Hepatic stellate cell (primary cell): Measurements from ENCODE around the gene DOLK.
"Not testable (repeated sequence)": the region's sequence is repeated elsewhere in the genome, so short reads cannot be mapped to it uniquely, and the experiment has no call there.

Source experiments
- DNase-seq: peaks from one replicate; pipeline ENCODE4 v3.0.0; 2011; ENCODE audit warnings: low spot score

The DOLK gene

GRCh38 chr9:128947527-128948301, at the start of gene DOLK, which contains the start of gene NUP188:
DOLK (minus strand) TSS chr9:128947603; CDS start chr9:128947303, 300 bp downstream.
NUP188 (plus strand) TSS chr9:128947699; CDS start chr9:128947720, 21 bp downstream.
- DNase-seq, result peak; percentile 99

GRCh38 chr9:128995791-128996190, 48.4 kb upstream of the DOLK start:
- DNase-seq, result no peak

- no peak for DNase-seq
Observed at GRCh38 chr9:128992995-128993394, 45.6 kb upstream of the DOLK start.

- no peak for DNase-seq
Observed at GRCh38 chr9:128987805-128988204, 40.4 kb upstream of the DOLK start.

- DNase-seq, result no peak
Observed at GRCh38 chr9:128986671-128987070, 39.3 kb upstream of the DOLK start.

- DNase-seq, result no peak
Observed at GRCh38 chr9:128983536-128983935, 36.1 kb upstream of the DOLK start.

GRCh38 chr9:128979111-128979510, 31.7 kb upstream of the DOLK start:
- DNase-seq, result no peak

GRCh38 chr9:128972956-128973355, 25.6 kb upstream of the DOLK start:
- DNase-seq, result peak; percentile 69

- no peak for DNase-seq
Observed at GRCh38 chr9:128969491-128969890, 22.1 kb upstream of the DOLK start.

GRCh38 chr9:128961403-128961802, 14.0 kb upstream of the DOLK start:
- DNase-seq, result not testable (repeated sequence)

GRCh38 chr9:128947277-128947526, 201 bp downstream of the DOLK start:
- no peak for DNase-seq

- DNase-seq, result peak; percentile 52
Observed at GRCh38 chr9:128946571-128947276, 679 bp downstream of the DOLK start.

- DNase-seq, result no peak
Observed at GRCh38 chr9:128945798-128946501, 1.5 kb downstream of the DOLK start.

GRCh38 chr9:128944966-128945365, 2.4 kb downstream of the DOLK start:
- DNase-seq, result not testable (repeated sequence)

- no peak for DNase-seq
Observed at GRCh38 chr9:128943832-128944620, 3.4 kb downstream of the DOLK start.

GRCh38 chr9:128940946-128941755, 6.3 kb downstream of the DOLK start:
- DNase-seq, result no peak

GRCh38 chr9:128940271-128940921, 7.0 kb downstream of the DOLK start:
- DNase-seq, result no peak

GRCh38 chr9:128937310-128938165, 9.9 kb downstream of the DOLK start:
- no peak for DNase-seq

GRCh38 chr9:128936171-128936865, 11.1 kb downstream of the DOLK start:
- DNase-seq, result no peak
